Panc1 (cell line): ENCODE results near the gene C2CD2. TPM values are rescaled to one million over a fixed set of nuclear protein-coding genes. Genes with fewer than 3 reads are reported as not detected.

Experiments
- ATAC-seq: fragments of 200-7000 bp; cut with Tn5 transposase; 2 replicates; pipeline ENCODE4 v1.9.1; 2020; ENCODE audit warnings: mild to moderate bottlenecking, moderate library complexity
- BruUV-seq: library from RNA; stranded (reverse); fragments of 400-500 nt; replicated peaks from 2 replicates; lab custom pipeline; 2021; lab: Mats Ljungman, UMichigan
- CTCF ChIA-PET: fragments of 300-600 bp; sonication (Branson Sonifier 250); formaldehyde crosslinking; loops from one replicate; lab custom pipeline; 2022; ENCODE audit warnings: antibody characterized with exemption; lab: Charles Lee
- POLR2A ChIA-PET: fragments of 300-600 bp; sonication (Branson Sonifier 250); formaldehyde crosslinking; loops from one replicate; lab custom pipeline; 2022; ENCODE audit warnings: antibody characterized with exemption; lab: Charles Lee
- DNase-seq: peaks from one replicate; pipeline ENCODE4 v3.0.0-alpha.2; 2010; ENCODE audit warnings: low read depth, low spot score
- H3K27ac ChIP-seq: 2 replicates; pipeline ENCODE4 v1.5.1; 2011; ENCODE audit warnings: mild to moderate bottlenecking, low read length, inconsistent platforms
- H3K27me3 ChIP-seq: fragments of 200-500 bp; sonication (Bioruptor generic); 2 replicates; pipeline ENCODE4 v1.6.0; 2014; ENCODE audit warnings: low read length, inconsistent platforms; ENCODE audit not compliant: control insufficient read depth, insufficient read depth
- H3K36me3 ChIP-seq: fragments of 200-500 bp; sonication (Bioruptor generic); 2 replicates; pipeline ENCODE4 v1.5.1; 2014; ENCODE audit warnings: inconsistent platforms, mild to moderate bottlenecking, low read length, moderate library complexity; ENCODE audit not compliant: control insufficient read depth, insufficient read depth
- H3K4me1 ChIP-seq: 2 replicates; pipeline ENCODE4 v1.5.1; 2011; ENCODE audit warnings: inconsistent platforms, mild to moderate bottlenecking, low read length, moderate library complexity; ENCODE audit not compliant: control insufficient read depth, insufficient read depth
- H3K4me3 ChIP-seq, 2 experiments: 2 replicates each; pipeline ENCODE4 v1.5.1; 2011 to 2012; ENCODE audit warnings: low read depth in 2 of 2, low read length in 2 of 2, mild to moderate bottlenecking in 2 of 2, inconsistent platforms in 1 of 2, moderate library complexity in 1 of 2
- H3K9me3 ChIP-seq: fragments of 200-500 bp; sonication (Bioruptor generic); 2 replicates; pipeline ENCODE4 v1.5.1; 2014; ENCODE audit warnings: low read depth, mild to moderate bottlenecking, inconsistent platforms, low read length, moderate library complexity; ENCODE audit not compliant: control insufficient read depth, insufficient read depth
- CTCF ChIP-seq: fragments of 450-650 bp; IDR thresholded peaks from 2 replicates; pipeline ENCODE4 v1.5.1; 2017; ENCODE audit warnings: mild to moderate bottlenecking
- POLR2AphosphoS5 ChIP-seq: IDR thresholded peaks from 2 replicates; pipeline ENCODE4 v1.6.1; 2012; ENCODE audit warnings: mild to moderate bottlenecking, low read depth, low read length, moderate library complexity
- REST ChIP-seq, 2 experiments: IDR thresholded peaks; 2 replicates each; pipeline ENCODE4 v1.6.1; 2011 to 2012; ENCODE audit warnings: low read depth in 2 of 2, control low read depth in 1 of 2, low read length in 1 of 2, mild to moderate bottlenecking in 1 of 2, moderate library complexity in 1 of 2; ENCODE audit not compliant: insufficient read depth in 1 of 2
- SIN3A ChIP-seq: IDR thresholded peaks from 2 replicates; pipeline ENCODE4 v1.6.1; 2012; ENCODE audit warnings: low read depth, mild to moderate bottlenecking, low read length, moderate library complexity, borderline replicate concordance; ENCODE audit not compliant: insufficient read depth
- TCF7L2 ChIP-seq: IDR thresholded peaks from 2 replicates; pipeline ENCODE4 v1.6.1; 2011; ENCODE audit warnings: mild to moderate bottlenecking, low read depth, low read length, inconsistent platforms
- in situ Hi-C: cut with HindIII; loops from 2 replicates; pipeline ENCODE4 v1.10.0; 2016; ENCODE audit warnings: low sequenced_read_pairs, low pct_unique_long_range_greater_than_20kb
- intact Hi-C: fragments of 100-400 bp; cut with micrococcal nuclease; formaldehyde crosslinking; loops from one replicate; pipeline ENCODE4 v1.10.0; 2022; ENCODE audit not compliant: unreplicated experiment
- total RNA-seq: library from RNA; stranded (reverse); gene quantifications from one replicate; pipeline ENCODE4 v1.2.1, GENCODE V29; 2021; ENCODE audit not compliant: unreplicated experiment

C2CD2 gene
- total RNA-seq, 1 experiment from 2014 or later = 14.0 TPM

GRCh38 chr21:41985662-41986416 is 32.0 kb upstream of the C2CD2 start:
- H3K27me3 ChIP-seq = no peaks in the 10 kb centered on the region
- DNase-seq (no peak), ATAC-seq (no peak)
- in situ Hi-C loops = no loop called here
- no peak overlapping the region for H3K27ac ChIP-seq
- no TSS peak for BruUV-seq
- no peak overlapping the region for H3K4me3 ChIP-seq
- CTCF ChIA-PET = no interaction called here
- TF ChIP-seq SIN3A (no peak), POLR2AphosphoS5 (no peak), CTCF (no peak), TCF7L2 (no peak), REST (IDR thresholded peaks at IDR 0.05; ENCODE audit: insufficient read depth in 1 of 2, low read depth in 2 of 2, low read length in 1 of 2) (no peak)
- POLR2A ChIA-PET = interaction anchor here (0.7 kb wide), 1 partner anchor 24 kb away, joined by 5 read pairs; no protein-coding TSS in a partner anchor
- H3K36me3 ChIP-seq = no peaks in the 10 kb centered on the region; the same call in 1 of the 2 replicates
- no peaks in the 10 kb centered on the region for H3K4me1 ChIP-seq
- H3K9me3 ChIP-seq = no peaks in the 10 kb centered on the region
- intact Hi-C loops = no loop called here

- H3K27me3 ChIP-seq = no peaks in the 10 kb centered on the region
- no peaks in the 10 kb centered on the region for H3K9me3 ChIP-seq
- H3K4me1 ChIP-seq = no peaks in the 10 kb centered on the region
- no peak overlapping the region for H3K4me3 ChIP-seq
- H3K36me3 ChIP-seq = no peaks in the 10 kb centered on the region
- H3K27ac ChIP-seq = no peak overlapping the region
- intact Hi-C loops (no loop called here), in situ Hi-C loops (no loop called here)
- no peak for DNase-seq
- POLR2A ChIA-PET = no interaction called here
- ATAC-seq = no peak
- no TSS peak for BruUV-seq
- CTCF ChIA-PET = no interaction called here
- TF ChIP-seq SIN3A (no peak), REST (IDR thresholded peaks at IDR 0.05; ENCODE audit: insufficient read depth in 1 of 2, low read depth in 2 of 2, low read length in 1 of 2) (no peak), TCF7L2 (no peak)
Observed at GRCh38 chr21:41983229-41983628, 29.4 kb upstream of the C2CD2 start.
